ENCODE data around the gene STN1. TPM values are rescaled to one million over a fixed set of nuclear protein-coding genes. Genes with fewer than 3 reads are reported as not detected.
"Not testable (repeated sequence)": the region's sequence is repeated elsewhere in the genome, so short reads cannot be mapped to it uniquely, and the experiment has no call there.

The STN1 gene
- total RNA-seq, 4 donors from 2014 or later, result 9.5 to 37.1 (median 18.5) TPM

GRCh38 chr10:103845972-103846371, 72.0 kb downstream of the STN1 start:
- peak in 2 of 3 donors; percentile 34 to 67 for DNase-seq
- H3K36me3 ChIP-seq, result no peaks in the 10 kb centered on the region
- H3K27me3 ChIP-seq, result no peaks in the 10 kb centered on the region
- H3K9me3 ChIP-seq, result no peaks in the 10 kb centered on the region
- H3K4me1 ChIP-seq, result peaks cover 6 to 64% (median 9%) of the 10 kb centered on the region in 4 donors
- no peak for TF ChIP-seq POLR2A (IDR thresholded peaks at IDR 0.05)
- no peak for TF ChIP-seq CTCF (IDR thresholded peaks at IDR 0.05)
- peak overlapping the region in 1 of 4 donors; percentile 25 for H3K27ac ChIP-seq
- no peak overlapping the region for H3K4me3 ChIP-seq

GRCh38 chr10:103845346-103845745, 72.6 kb downstream of the STN1 start:
- H3K27me3 ChIP-seq, H3K9me3 ChIP-seq, DNase-seq, H3K4me3 ChIP-seq, H3K36me3 ChIP-seq, H3K27ac ChIP-seq: not testable (repeated sequence)
- H3K4me1 ChIP-seq, result peaks cover 5 to 63% (median 9%) of the 10 kb centered on the region in 4 donors

- DNase-seq, result no peak
- Histone ChIP-seq H3K4me3 (no peak overlapping the region), H3K27me3 (no peaks in the 10 kb centered on the region), H3K9me3 (no peaks in the 10 kb centered on the region), H3K27ac (peak overlapping the region in 2 of 4 donors; percentile 40 to 67), H3K4me1 (peaks cover 5 to 63% (median 9%) of the 10 kb centered on the region in 4 donors), H3K36me3 (no peaks in the 10 kb centered on the region)
- TF ChIP-seq CTCF (IDR thresholded peaks at IDR 0.05), result no peak
- no peak for TF ChIP-seq POLR2A (IDR thresholded peaks at IDR 0.05)
Measured at GRCh38 chr10:103843854-103844570, 74.0 kb downstream of the STN1 start.

GRCh38 chr10:103843045-103843444, 74.9 kb downstream of the STN1 start:
- H3K9me3 ChIP-seq, result no peaks in the 10 kb centered on the region
- H3K27me3 ChIP-seq, result no peaks in the 10 kb centered on the region
- no peak for TF ChIP-seq CTCF (IDR thresholded peaks at IDR 0.05)
- no peak for TF ChIP-seq POLR2A (IDR thresholded peaks at IDR 0.05)
- H3K4me3 ChIP-seq, result no peak overlapping the region
- no peaks in the 10 kb centered on the region for H3K36me3 ChIP-seq
- peaks cover 5 to 65% (median 9%) of the 10 kb centered on the region in 4 donors for H3K4me1 ChIP-seq
- peak overlapping the region in 1 of 4 donors; percentile 67 for H3K27ac ChIP-seq
- no peak for DNase-seq

- no peak for TF ChIP-seq CTCF (IDR thresholded peaks at IDR 0.05)
- no peak for TF ChIP-seq POLR2A (IDR thresholded peaks at IDR 0.05)
- Histone ChIP-seq H3K36me3 (no peaks in the 10 kb centered on the region), H3K4me3 (no peak overlapping the region), H3K9me3 (no peaks in the 10 kb centered on the region), H3K27ac (no peak overlapping the region), H3K4me1 (peaks cover 5 to 68% (median 9%) of the 10 kb centered on the region in 4 donors), H3K27me3 (no peaks in the 10 kb centered on the region)
- DNase-seq, result no peak
Measured at GRCh38 chr10:103842605-103843004, 75.4 kb downstream of the STN1 start.

GRCh38 chr10:103841519-103841918, 76.5 kb downstream of the STN1 start:
- H3K4me1 ChIP-seq, result peaks cover 5 to 76% (median 9%) of the 10 kb centered on the region in 4 donors
- TF ChIP-seq POLR2A (IDR thresholded peaks at IDR 0.05) (no peak), CTCF (IDR thresholded peaks at IDR 0.05) (no peak)
- no peaks in the 10 kb centered on the region for H3K9me3 ChIP-seq
- H3K27me3 ChIP-seq, result no peaks in the 10 kb centered on the region
- no peak overlapping the region for H3K4me3 ChIP-seq
- DNase-seq, result no peak
- H3K27ac ChIP-seq, result no peak overlapping the region
- no peaks in the 10 kb centered on the region for H3K36me3 ChIP-seq

All from Peyer's patch (tissue), 4 donors.